NCI-H345 (cell line): ENCODE data around the gene FAM162A.
"Not testable (repeated sequence)": the region's sequence is repeated elsewhere in the genome, so short reads cannot be mapped to it uniquely, and the experiment has no call there.

Source experiments
- DNase-seq: peaks from one replicate; lab custom pipeline; 2025; lab: John Stamatoyannopoulos, UW

Gene FAM162A

GRCh38 chr3:122421836-122422235 lies 37.9 kb downstream of the FAM162A start:
- DNase-seq: no peak

- no peak for DNase-seq
Observed at GRCh38 chr3:122427857-122428471, 44.0 kb downstream of the FAM162A start.

- no peak for DNase-seq
Observed at GRCh38 chr3:122430371-122430770, 46.4 kb downstream of the FAM162A start.

- no peak for DNase-seq
Observed at GRCh38 chr3:122435950-122436349, 52.0 kb downstream of the FAM162A start.

GRCh38 chr3:122443090-122443489 lies 59.1 kb downstream of the FAM162A start:
- no peak for DNase-seq

- DNase-seq: not testable (repeated sequence)
Observed at GRCh38 chr3:122443762-122444490, 59.9 kb downstream of the FAM162A start.

- not testable (repeated sequence) for DNase-seq
Observed at GRCh38 chr3:122444491-122444887, 60.5 kb downstream of the FAM162A start.

GRCh38 chr3:122448218-122448617 lies 64.2 kb downstream of the FAM162A start:
- DNase-seq: not testable (repeated sequence)

- no peak for DNase-seq
Observed at GRCh38 chr3:122451371-122451770, 67.4 kb downstream of the FAM162A start.

- no peak for DNase-seq
Observed at GRCh38 chr3:122456074-122456473, 72.1 kb downstream of the FAM162A start.

- no peak for DNase-seq
Observed at GRCh38 chr3:122457706-122458105, 73.7 kb downstream of the FAM162A start.

- DNase-seq: no peak
Observed at GRCh38 chr3:122458992-122459391, 75.0 kb downstream of the FAM162A start.

- DNase-seq: no peak
Observed at GRCh38 chr3:122461806-122462205, 77.8 kb downstream of the FAM162A start.
